Heart right ventricle (tissue), 16 donors: Measurements from ENCODE around the gene TMEM151B. TPM values are rescaled to one million over a fixed set of nuclear protein-coding genes. Genes with fewer than 3 reads are reported as not detected.

ENCODE experiments used
- ATAC-seq, 8 donors: fragments of 200-7000 bp; cut with Tn5 transposase; one replicate each; pipeline ENCODE4 v1.9.1; 2020; ENCODE audit warnings: mild to moderate bottlenecking in 8 of 8, moderate library complexity in 8 of 8, moderate number of reproducible peaks in 1 of 8
- DNase-seq, 2 donors: peaks; one replicate each; pipeline ENCODE4 v3.0.0-alpha.2; 2020
- H3K27ac ChIP-seq, 10 donors: fragments of 200-600 bp; sonication (generic) in 2 of 10; one replicate each; pipeline versions ENCODE4 v1.5.0 to v1.8.0; 2020 to 2022; ENCODE audit warnings: mild to moderate bottlenecking in 3 of 10
- H3K27me3 ChIP-seq, 7 donors: fragments of 200-600 bp; one replicate each; pipeline ENCODE4 v1.8.0; 2021 to 2022; ENCODE audit warnings: mild to moderate bottlenecking in 2 of 7
- H3K36me3 ChIP-seq, 9 donors: fragments of 200-600 bp; sonication (generic) in 1 of 9; one replicate each; pipeline versions ENCODE4 v1.5.0 to v1.8.0; 2020 to 2022; ENCODE audit warnings: mild to moderate bottlenecking in 2 of 9
- H3K4me1 ChIP-seq, 9 donors: fragments of 200-600 bp; sonication (generic) in 1 of 9; one replicate each; pipeline versions ENCODE4 v1.5.0 to v1.8.0; 2020 to 2022; ENCODE audit warnings: mild to moderate bottlenecking in 4 of 9
- H3K4me3 ChIP-seq, 10 donors: fragments of 200-600 bp; sonication (generic) in 2 of 10; one replicate each; pipeline versions ENCODE4 v1.5.0 to v1.8.0; 2020 to 2022; ENCODE audit warnings: mild to moderate bottlenecking in 7 of 10, moderate library complexity in 2 of 10
- H3K9me3 ChIP-seq, 11 donors: fragments of 200-600 bp in 10 of 11; sonication (generic) in 2 of 11; one replicate each; pipeline versions ENCODE4 v1.5.0 to v1.8.0; 2013 to 2022; ENCODE audit warnings: mild to moderate bottlenecking in 2 of 11, control low read depth in 1 of 11, moderate library complexity in 1 of 11
- WGBS, 2 donors: extraction: QIAGEN DNeasy Blood & Tissue Kit; methylation state at CpG; one replicate each; pipeline ENCODE4 v1.1.7; 2013; ENCODE audit warnings: inconsistent platforms in 1 of 2; 5-methylcytosine and 5-hydroxymethylcytosine counted together
- intact Hi-C, 10 donors: fragments of 100-400 bp; cut with DNase I; formaldehyde crosslinking; loops; one replicate each; pipeline versions ENCODE4 v1.11.1 to v1.14.2; 2022
- polyA plus RNA-seq, 2 donors: library from polyadenylated mRNA; stranded (reverse); fragments of 200-250 nt; gene quantifications; one replicate each; pipeline ENCODE4 v1.2.3, GENCODE V29; 2013
- total RNA-seq, 10 donors: library from RNA; stranded (reverse); fragmentation: NEBNext Ultra II Directional in 3 of 10; extraction: Animal tissue kit (Norgen Biotek cat#: 25700) in 3 of 10; gene quantifications; one replicate each; pipeline versions ENCODE4 v1.2.1 to v1.2.4, GENCODE V29; 2021 to 2023
- TF ChIP-seq, protein P1 (sequence below), 9 donors: fragments of 200-600 bp; sonication (generic) in 2 of 9; IDR thresholded peaks; one replicate each; pipeline versions ENCODE4 v1.5.0 to v1.8.0; 2021 to 2022; ENCODE audit warnings: antibody characterized with exemption in 9 of 9, mild to moderate bottlenecking in 5 of 9, moderate library complexity in 1 of 9
- donor health status: Arrhythmogenic right ventricular cardiomyopathy.
- donor health status: ischemic (EF 13 %, LVEDD 7.1; RV severe dilation, severe dysfunction).
- donor health status: healthy with polysubstance abuse.
- donor health status: DM: no; HTN: yes; CAD: no.
- donor health status: DM: no; HTN: no; CAD: no.
- donor health status: ischemic (EF 25% LVEDD 6.9; RV normal size, moderate dysfunction).
- donor health status: ischemic (EF 25% LVEDD 5.7; RV mildly dilated, moderate dysfunction).
- donor health status: healthy.
- donor health status: DM: yes; HTN: yes; CAD: no.
- donor health status: Ischemic cardiomyopathy.
- donor health status: ischemic (EF 35%, LVEDD 5.7; RV mildly dilated, moderate dysfunction).
- donor health status: nonischemic (EF 11% LVEDD 7.7; RV severe dilation, severe dysfunction).
- donor health status: DM: yes; HTN: yes; CAD: no.
- donor health status: PGD.
- donor health status: ischemic (EF 29% LVEDD 5.4; RV normal size, mild dysfunction).
- donor health status: nonischemic (EF 23%, LVEDD 6.1; RV moderate dilation, normal function).

TMEM151B gene
- total and polyA plus RNA-seq, 12 donors, result 0.09 to 2.2 (median 0.43) TPM; not detected in 4

DNA sequence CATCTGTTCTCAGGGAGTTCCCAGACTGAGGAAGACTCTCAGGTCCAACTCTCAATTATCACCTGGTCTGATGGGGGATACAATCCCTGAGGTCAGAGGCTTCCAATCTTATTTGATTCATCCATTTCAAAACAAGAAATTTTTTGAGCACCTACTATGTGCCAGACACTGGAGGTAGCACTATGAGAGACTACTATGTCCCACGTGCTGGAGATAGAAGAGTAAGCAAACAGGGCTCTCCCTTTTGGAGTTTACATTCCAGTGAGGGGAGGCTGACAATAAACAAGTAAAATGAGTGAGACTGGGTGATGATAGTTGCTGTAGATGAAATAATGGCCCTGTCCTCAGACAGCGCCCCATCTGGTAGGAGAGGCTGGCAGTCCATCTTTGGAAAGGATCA, 16.5 kb downstream of the TMEM151B start:
- Histone ChIP-seq H3K4me1 (peaks cover 0 to 5% (median 0%) of the 10 kb centered on the region in 9 donors), H3K9me3 (no peaks in the 10 kb centered on the region), H3K36me3 (no peaks in the 10 kb centered on the region), H3K27ac (no peak overlapping the region), H3K27me3 (peaks cover 5 to 86% (median 58%) of the 10 kb centered on the region in 7 donors), H3K4me3 (no peak overlapping the region)
- TF ChIP-seq, protein P1, sequence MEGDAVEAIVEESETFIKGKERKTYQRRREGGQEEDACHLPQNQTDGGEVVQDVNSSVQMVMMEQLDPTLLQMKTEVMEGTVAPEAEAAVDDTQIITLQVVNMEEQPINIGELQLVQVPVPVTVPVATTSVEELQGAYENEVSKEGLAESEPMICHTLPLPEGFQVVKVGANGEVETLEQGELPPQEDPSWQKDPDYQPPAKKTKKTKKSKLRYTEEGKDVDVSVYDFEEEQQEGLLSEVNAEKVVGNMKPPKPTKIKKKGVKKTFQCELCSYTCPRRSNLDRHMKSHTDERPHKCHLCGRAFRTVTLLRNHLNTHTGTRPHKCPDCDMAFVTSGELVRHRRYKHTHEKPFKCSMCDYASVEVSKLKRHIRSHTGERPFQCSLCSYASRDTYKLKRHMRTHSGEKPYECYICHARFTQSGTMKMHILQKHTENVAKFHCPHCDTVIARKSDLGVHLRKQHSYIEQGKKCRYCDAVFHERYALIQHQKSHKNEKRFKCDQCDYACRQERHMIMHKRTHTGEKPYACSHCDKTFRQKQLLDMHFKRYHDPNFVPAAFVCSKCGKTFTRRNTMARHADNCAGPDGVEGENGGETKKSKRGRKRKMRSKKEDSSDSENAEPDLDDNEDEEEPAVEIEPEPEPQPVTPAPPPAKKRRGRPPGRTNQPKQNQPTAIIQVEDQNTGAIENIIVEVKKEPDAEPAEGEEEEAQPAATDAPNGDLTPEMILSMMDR (IDR thresholded peaks at IDR 0.05), result no peak
- ATAC-seq (no peak), DNase-seq (no peak)
- WGBS, 2 donors, result 48 to 53% methylated on average over 2 of the region's 2 CpGs
- intact Hi-C loops, result no loop called here

DNA sequence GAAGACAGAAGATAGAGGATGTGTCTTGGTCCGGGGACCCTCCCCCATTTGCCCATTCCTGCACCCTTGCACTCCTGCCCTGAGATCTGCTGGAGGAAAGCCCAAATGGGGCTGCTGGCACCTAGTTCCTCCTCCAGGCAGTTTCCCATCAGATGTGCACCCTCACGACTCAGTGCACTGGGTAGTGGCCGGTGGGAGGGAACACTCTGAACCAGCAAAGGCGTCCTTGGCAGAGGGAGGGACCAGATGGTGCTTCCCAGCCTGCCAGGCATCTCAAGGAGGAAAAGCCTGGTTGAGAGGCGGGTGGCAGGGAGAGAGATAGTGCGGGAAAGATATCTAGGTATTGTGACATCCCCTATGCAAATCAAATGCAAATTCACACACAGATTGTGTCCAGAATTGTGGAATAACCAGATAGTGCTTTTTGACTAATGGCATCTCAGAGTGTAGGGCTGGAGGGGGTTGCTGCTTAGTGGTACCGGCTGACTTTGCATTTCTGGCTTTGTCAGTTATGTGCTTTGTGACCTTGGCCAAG, 19.5 kb downstream of the TMEM151B start:
- TF ChIP-seq, protein P1 (IDR thresholded peaks at IDR 0.05), result no peak
- WGBS, 2 donors, result 42 to 50% methylated on average over 7 of the region's 7 CpGs
- Histone ChIP-seq H3K27ac (no peak overlapping the region), H3K27me3 (peaks cover 5 to 95% (median 82%) of the 10 kb centered on the region in 7 donors), H3K36me3 (no peaks in the 10 kb centered on the region), H3K4me3 (no peak overlapping the region), H3K4me1 (no peaks in the 10 kb centered on the region), H3K9me3 (no peaks in the 10 kb centered on the region)
- ATAC-seq (no peak), DNase-seq (no peak)
- intact Hi-C loops, result no loop called here

DNA sequence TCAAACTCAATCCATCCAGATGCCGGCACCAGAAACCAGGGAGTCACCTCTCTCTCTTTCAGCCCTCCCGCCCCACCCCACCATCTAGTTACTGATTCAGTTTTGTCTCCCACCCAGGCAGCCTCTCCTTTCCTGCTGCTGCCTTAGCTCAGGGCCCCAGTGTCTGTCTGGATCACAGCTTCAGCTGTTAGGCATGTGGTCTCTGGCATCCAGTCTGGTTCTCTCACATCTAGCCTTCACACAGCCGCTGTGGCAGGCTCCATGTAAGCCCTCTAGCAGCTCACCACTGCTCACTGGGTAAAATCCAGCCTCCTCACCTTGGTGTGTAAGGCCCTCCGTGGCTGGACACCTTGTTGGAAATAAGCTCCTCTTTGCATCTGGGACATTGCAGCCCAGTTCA, 21.6 kb downstream of the TMEM151B start:
- TF ChIP-seq, protein P1 (IDR thresholded peaks at IDR 0.05), result no peak
- Histone ChIP-seq H3K36me3 (no peaks in the 10 kb centered on the region), H3K4me1 (peaks cover 0 to 3% (median under 1%) of the 10 kb centered on the region in 9 donors), H3K27me3 (peaks cover 2 to 99% (median 98%) of the 10 kb centered on the region in 7 donors), H3K9me3 (no peaks in the 10 kb centered on the region), H3K27ac (no peak overlapping the region), H3K4me3 (no peak overlapping the region)
- 74 to 75% methylated on average over 4 of the region's 4 CpGs for WGBS, 2 donors
- intact Hi-C loops, result no loop called here
- DNase-seq (no peak), ATAC-seq (no peak)

DNA sequence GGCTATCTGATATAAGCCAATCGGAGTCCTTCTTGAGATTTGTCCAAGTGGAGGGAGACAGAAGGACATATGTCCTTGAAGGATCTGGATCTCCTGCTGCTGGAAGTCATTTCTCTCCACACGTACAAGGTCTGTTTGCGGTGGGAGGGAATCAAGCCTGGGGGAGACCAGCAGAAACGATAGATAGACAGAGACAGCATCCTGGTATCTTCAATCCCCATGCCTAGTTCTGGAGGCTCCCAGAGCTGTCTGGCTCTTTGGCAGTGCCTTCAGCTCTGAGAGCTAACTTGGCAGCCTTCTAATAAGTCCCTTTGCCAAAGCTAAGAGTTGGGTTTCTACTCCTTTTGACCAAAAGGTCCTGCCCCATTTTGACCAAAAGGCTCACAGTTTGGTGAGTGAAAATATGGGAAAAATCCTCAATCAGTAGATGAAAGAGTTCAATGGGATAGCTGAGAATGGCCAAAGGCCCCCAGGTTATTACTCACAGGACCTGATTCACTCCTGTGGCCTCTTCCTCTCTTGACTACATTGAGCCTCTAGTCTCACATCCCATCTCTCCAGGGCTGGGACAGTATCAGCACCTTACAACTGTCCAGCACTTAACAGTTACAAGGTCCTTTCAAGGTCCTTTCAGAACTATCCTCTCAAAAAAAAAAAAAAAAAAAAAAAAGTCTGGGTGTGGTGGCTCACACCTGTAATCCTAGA, 22.6 kb downstream of the TMEM151B start:
- intact Hi-C loops, result no loop called here
- DNase-seq, result no peak
- TF ChIP-seq, protein P1 (IDR thresholded peaks at IDR 0.05), result no peak
- ATAC-seq, result no peak
- peaks cover 0 to 99% (median 96%) of the 10 kb centered on the region in 7 donors for H3K27me3 ChIP-seq
- H3K36me3 ChIP-seq, result no peaks in the 10 kb centered on the region
- no peaks in the 10 kb centered on the region for H3K9me3 ChIP-seq
- peaks cover 5 to 12% (median 10%) of the 10 kb centered on the region in 9 donors for H3K4me1 ChIP-seq
- no peak overlapping the region for H3K27ac ChIP-seq
- no peak overlapping the region for H3K4me3 ChIP-seq
- 74 to 81% methylated on average over 4 of the region's 4 CpGs for WGBS, 2 donors
